Skin epidermis (tissue), 12 donors: ENCODE data around the gene NKAP.
"Not testable (repeated sequence)": the region's sequence is repeated elsewhere in the genome, so short reads cannot be mapped to it uniquely, and the experiment has no call there.

Experiments
- H3K27ac ChIP-seq, 21 experiments: fragments of 200-600 bp; sonication (generic) in 11 of 21; one replicate each; pipeline ENCODE4 v1.5.0; 2020; ENCODE audit warnings: mild to moderate bottlenecking in 3 of 21, inconsistent platforms in 2 of 21, moderate library complexity in 2 of 21
- H3K4me3 ChIP-seq, 7 experiments: fragments of 200-600 bp; sonication (generic) in 2 of 7; one replicate each; pipeline ENCODE4 v1.5.0; 2020; ENCODE audit warnings: inconsistent platforms in 2 of 7, mild to moderate bottlenecking in 2 of 7, moderate library complexity in 1 of 7

The NKAP gene

GRCh38 chrX:119942173-119942819 lies 1.3 kb downstream of the NKAP start:
- peak overlapping the region in 8 of 21 experiments; percentile 81 to 91 (median 89) for H3K27ac ChIP-seq

GRCh38 chrX:119941336-119941735 lies 2.2 kb downstream of the NKAP start:
- Histone ChIP-seq H3K27ac (no peak overlapping the region), H3K4me3 (no peak overlapping the region)

More at GRCh38 chrX:119942173-119942819, 1.3 kb downstream of the NKAP start:
- peak overlapping the region; percentile 56 to 81 (median 64) for H3K4me3 ChIP-seq

GRCh38 chrX:119935215-119935874 lies 8.2 kb downstream of the NKAP start:
- H3K4me3 ChIP-seq = no peak overlapping the region
- H3K27ac ChIP-seq = no peak overlapping the region

- H3K27ac ChIP-seq, H3K4me3 ChIP-seq: not testable (repeated sequence)
Observed at GRCh38 chrX:119922391-119922790, 21.2 kb downstream of the NKAP start.

- no peak overlapping the region for H3K27ac ChIP-seq
- no peak overlapping the region for H3K4me3 ChIP-seq
Observed at GRCh38 chrX:119919835-119920585, 23.5 kb downstream of the NKAP start.

- Histone ChIP-seq H3K27ac (no peak overlapping the region), H3K4me3 (no peak overlapping the region)
Observed at GRCh38 chrX:119917877-119918276, 25.7 kb downstream of the NKAP start.

GRCh38 chrX:119916310-119916709 lies 27.2 kb downstream of the NKAP start:
- no peak overlapping the region for H3K4me3 ChIP-seq
- no peak overlapping the region for H3K27ac ChIP-seq

GRCh38 chrX:119900976-119901375 lies 42.6 kb downstream of the NKAP start:
- H3K27ac ChIP-seq = no peak overlapping the region
- no peak overlapping the region for H3K4me3 ChIP-seq

GRCh38 chrX:119899125-119899524 lies 44.4 kb downstream of the NKAP start:
- Histone ChIP-seq H3K4me3 (no peak overlapping the region), H3K27ac (no peak overlapping the region)

- Histone ChIP-seq H3K27ac (no peak within 1 kb of the TSS), H3K4me3 (no peak within 1 kb of the TSS)
Observed at GRCh38 chrX:119895843-119896326, 47.7 kb downstream of the NKAP start, which contains the start of gene AKAP14. Gene AKAP14, plus strand, starts transcription at chrX:119895893. Its CDS starts 7,331 bp downstream, at chrX:119903224.

- not testable (repeated sequence) for H3K4me3 ChIP-seq, H3K27ac ChIP-seq
Observed at GRCh38 chrX:119891961-119892692, 51.4 kb downstream of the NKAP start.

- not testable (repeated sequence) for H3K27ac ChIP-seq, H3K4me3 ChIP-seq
Observed at GRCh38 chrX:119890626-119891025, 52.9 kb downstream of the NKAP start.

- Histone ChIP-seq H3K4me3 (peak overlapping the region in 5 of 7 experiments; percentile 13 to 36 (median 18)), H3K27ac (no peak overlapping the region)
Observed at GRCh38 chrX:119887721-119888425, 55.7 kb downstream of the NKAP start.

- no peak overlapping the region for H3K4me3 ChIP-seq
- H3K27ac ChIP-seq = no peak overlapping the region
Observed at GRCh38 chrX:119885554-119886428, 57.8 kb downstream of the NKAP start.

- H3K4me3 ChIP-seq = no peak overlapping the region
- no peak overlapping the region for H3K27ac ChIP-seq
Observed at GRCh38 chrX:119880552-119881437, 62.8 kb downstream of the NKAP start.

- Histone ChIP-seq H3K27ac (no peak overlapping the region), H3K4me3 (no peak overlapping the region)
Observed at GRCh38 chrX:119880076-119880475, 63.5 kb downstream of the NKAP start.

GRCh38 chrX:119878740-119879139 lies 64.8 kb downstream of the NKAP start:
- Histone ChIP-seq H3K4me3 (no peak overlapping the region), H3K27ac (no peak overlapping the region)
